Stimulated activated CD4-positive, alpha-beta T cell treated with anti-CD3 and anti-CD28 coated beads, TNF-alpha, amount 100 ng/mL, for 4 hours (primary cell): ENCODE results near the gene SOX1.

Source experiments
- DNase-seq, 3 experiments: peaks; one replicate each; pipeline ENCODE4 v3.0.0-alpha.2; 2020; ENCODE audit warnings: low read depth in 3 of 3

Gene SOX1

GRCh38 chr13:112106478-112107141, 39.7 kb downstream of the SOX1 start:
- DNase-seq = no peak

DNA sequence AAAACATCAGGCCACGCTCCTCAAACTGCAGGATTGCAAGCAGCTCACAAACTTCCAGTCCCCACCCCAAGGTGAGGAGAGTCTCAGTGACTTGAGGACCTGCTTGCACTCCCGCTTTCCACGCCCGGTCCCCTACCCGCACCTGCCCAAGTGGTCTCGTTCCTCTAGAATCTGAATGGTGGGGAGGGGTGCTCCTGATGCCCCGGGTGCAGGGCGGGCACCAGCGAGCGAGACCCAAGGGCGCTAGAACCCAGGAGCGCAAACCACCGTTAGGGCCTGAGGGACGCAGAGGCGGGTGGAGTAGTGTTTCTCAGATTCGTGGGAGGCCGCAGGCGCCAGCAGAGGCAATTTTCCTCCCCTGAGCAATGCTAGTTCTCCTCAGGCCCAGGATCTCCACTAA, 40.3 kb downstream of the SOX1 start:
- DNase-seq = no peak

DNA sequence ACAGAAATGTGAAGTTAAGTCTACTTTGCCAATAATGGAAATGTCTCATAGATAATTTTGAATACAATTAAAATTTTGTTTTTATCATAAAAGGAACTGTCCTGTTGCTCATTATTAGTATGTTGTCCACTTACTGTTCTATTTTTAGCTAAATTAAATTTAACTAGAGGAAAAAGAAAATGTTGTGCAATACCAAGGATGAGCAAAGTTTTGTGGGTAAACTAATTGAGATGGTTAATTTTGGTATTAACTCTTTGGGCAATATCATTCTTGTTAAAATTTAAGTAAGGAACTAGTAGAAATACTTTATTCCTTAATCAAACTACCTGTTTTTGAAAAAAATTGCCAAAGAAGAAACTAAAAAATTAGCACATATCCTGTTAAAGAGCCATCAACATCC, 43.5 kb downstream of the SOX1 start:
- no peak for DNase-seq

GRCh38 chr13:112111239-112111857, 44.4 kb downstream of the SOX1 start:
- no peak for DNase-seq

DNA sequence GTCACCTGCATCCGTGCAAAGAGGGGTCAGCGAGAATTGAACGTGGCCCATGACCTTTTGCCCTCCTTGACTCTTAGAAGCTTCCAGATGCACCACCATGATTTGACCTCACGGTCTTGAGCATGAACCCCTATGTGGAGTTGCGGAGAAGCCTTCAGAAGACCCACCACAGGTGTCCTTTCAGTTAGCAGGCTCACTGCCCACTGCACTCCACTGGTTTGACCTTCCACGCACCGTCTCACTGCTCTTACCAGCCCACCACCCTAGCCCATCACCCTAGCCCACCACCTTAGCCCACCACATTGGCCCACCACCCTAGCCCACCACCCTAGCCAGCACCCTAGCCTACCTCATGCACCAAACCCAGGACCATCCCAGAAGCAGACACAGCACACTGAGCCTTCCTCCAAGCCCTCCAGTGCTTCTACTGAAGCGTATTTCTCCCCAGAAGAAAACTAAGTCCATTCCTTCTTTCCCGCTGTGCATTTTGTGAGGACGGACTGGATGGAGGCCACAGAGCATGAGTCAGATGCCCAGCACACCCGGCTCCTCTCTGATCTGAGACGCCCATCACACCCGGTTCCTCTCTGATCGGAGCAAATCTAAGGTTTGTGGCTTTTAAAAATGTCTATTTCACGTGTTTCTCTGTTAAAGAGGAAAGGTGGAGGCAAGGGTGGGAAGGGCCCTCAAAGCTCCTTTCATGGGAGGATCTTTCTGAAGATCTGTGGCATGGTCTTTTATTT, 45.8 kb downstream of the SOX1 start:
- DNase-seq = no peak

GRCh38 chr13:112113348-112113747, 46.4 kb downstream of the SOX1 start:
- DNase-seq = no peak

- no peak for DNase-seq
These were observed 46.9 kb downstream of the SOX1 start for GRCh38 chr13:112113851-112114250.

DNA sequence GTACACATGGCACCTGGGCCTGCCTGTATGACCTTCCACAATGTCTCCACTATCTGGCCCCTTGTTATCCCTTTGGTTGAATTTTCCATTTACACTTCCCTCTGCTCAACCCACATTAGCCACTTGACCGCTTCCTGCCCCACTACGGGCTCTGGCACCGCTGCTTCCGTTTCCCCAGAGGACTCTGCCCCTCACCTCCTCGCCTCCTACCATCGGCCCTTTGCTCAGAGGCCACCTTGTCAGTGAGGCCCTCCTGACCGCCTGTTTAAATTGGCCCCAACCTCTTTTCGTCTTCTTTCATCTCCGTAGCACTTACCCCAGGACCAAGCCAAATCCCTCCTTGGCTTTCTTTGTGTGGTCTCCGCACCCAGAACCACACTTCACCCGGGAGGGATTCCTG, 47.4 kb downstream of the SOX1 start:
- DNase-seq = no peak

DNA sequence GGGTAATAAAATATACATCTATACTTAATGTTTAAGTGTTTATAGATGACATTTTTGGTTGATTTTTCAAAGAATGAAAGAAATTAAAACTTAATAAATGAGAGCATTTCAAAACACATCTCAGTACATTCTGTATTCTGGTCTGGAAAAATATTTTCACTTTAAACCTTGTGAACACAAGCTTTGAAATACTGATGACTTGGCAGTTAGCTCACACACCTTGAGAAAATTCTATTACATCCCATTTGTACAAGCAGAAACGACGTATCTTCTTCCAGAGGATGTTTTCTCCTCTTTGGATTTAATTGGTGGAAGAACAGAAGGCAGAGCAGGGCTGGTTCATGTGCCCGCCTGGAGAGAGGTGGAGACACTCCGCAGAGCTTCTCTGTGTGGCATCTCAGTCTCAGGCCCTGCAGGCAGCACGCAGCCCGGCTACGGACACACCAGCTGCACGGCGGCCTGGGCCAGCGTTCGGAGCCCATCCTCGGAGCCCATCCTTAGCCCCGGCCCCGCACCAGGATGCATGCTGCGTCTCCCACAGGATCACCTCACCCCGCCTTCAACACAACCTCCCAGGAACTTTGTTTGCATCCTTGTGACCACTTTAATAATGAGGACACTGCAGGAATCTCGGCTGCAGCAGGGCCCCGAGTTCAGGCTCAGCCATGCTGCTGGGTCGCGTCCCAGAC, 48.6 kb downstream of the SOX1 start:
- DNase-seq = no peak

GRCh38 chr13:112116187-112116950, 49.4 kb downstream of the SOX1 start:
- no peak for DNase-seq

- DNase-seq = no peak
These were observed 50.5 kb downstream of the SOX1 start for GRCh38 chr13:112117258-112117954.

- DNase-seq = no peak
These were observed 51.0 kb downstream of the SOX1 start for GRCh38 chr13:112117955-112118302.

DNA sequence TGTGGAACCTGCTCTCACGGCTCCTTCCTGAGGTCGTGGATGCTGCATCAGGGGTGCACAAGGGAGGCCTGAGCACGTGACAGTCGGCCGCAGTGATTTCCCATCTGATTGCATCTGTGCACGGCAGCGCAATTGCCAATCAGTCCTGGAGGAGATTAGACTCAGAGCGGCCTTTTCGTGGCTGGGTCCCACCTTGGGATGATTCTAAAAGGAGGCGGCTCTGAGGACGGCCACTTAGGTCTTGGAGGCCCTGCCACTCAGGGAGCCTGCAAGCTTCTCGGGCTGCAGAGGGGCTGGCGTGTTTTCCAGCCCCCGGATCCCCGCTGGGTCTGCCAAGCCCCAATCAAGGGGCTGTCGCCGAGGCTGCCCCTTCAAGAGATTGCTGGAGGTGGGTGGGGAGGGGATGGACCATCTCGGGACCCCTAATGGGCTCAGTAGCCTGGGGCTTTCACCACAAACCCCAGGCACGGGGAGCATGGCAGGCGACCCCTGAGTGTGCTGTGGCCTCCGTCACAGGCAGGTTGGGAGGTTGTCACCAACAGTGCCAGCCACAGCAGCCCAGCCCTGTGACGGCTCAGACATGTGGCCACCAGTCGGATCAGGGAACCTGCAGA, 51.6 kb downstream of the SOX1 start:
- DNase-seq = no peak

GRCh38 chr13:112119192-112120030, 52.5 kb downstream of the SOX1 start:
- DNase-seq = no peak

GRCh38 chr13:112120031-112120373, 53.1 kb downstream of the SOX1 start:
- DNase-seq = no peak
